Left cardiac atrium (tissue), 4 donors: Measurements from ENCODE around the gene NOP9. TPM values are rescaled to one million over a fixed set of nuclear protein-coding genes. Genes with fewer than 3 reads are reported as not detected.
"Not testable (repeated sequence)": the region's sequence is repeated elsewhere in the genome, so short reads cannot be mapped to it uniquely, and the experiment has no call there.

Experiments
- ATAC-seq, 2 donors: fragments of 200-7000 bp; cut with Tn5 transposase; one replicate each; pipeline ENCODE4 v1.9.1; 2020; ENCODE audit warnings: mild to moderate bottlenecking in 2 of 2, moderate library complexity in 2 of 2
- DNase-seq: peaks from one replicate; pipeline ENCODE4 v3.0.0-alpha.2; 2020
- intact Hi-C, 2 donors: fragments of 100-400 bp; cut with DNase I; formaldehyde crosslinking; loops; one replicate each; pipeline versions ENCODE4 v1.14.1 to v1.15.1; 2022 to 2023
- total RNA-seq, 2 donors: library from RNA; stranded (reverse); fragmentation: NEBNext Ultra II Directional; extraction: Animal tissue kit (Norgen Biotek cat#: 25700); gene quantifications; one replicate each; pipeline ENCODE4 v1.2.1, GENCODE V29; 2021
- donor health status: DM: no; HTN: yes; CAD: no.
- donor health status: DM: no; HTN: yes; CAD: no; lungs with severe emphysema.
- donor health status: DM: yes; HTN: yes; CAD: no.
- donor health status: Dilated cardiomyopathy.

Gene NOP9
- total RNA-seq, 2 donors from 2014 or later, result 17.5 to 21.7 TPM

GRCh38 chr14:24337144-24337823 lies 37.6 kb downstream of the NOP9 start:
- intact Hi-C loops, result no loop called here
- DNase-seq, result no peak
- no peak for ATAC-seq

- DNase-seq (no peak), ATAC-seq (no peak)
- intact Hi-C loops, result no loop called here
Measured at GRCh38 chr14:24337824-24338175, 38.1 kb downstream of the NOP9 start.

- intact Hi-C loops, result no loop called here
- DNase-seq (no peak), ATAC-seq (no peak)
Measured at GRCh38 chr14:24338843-24339242, 39.2 kb downstream of the NOP9 start.

- DNase-seq (peak; percentile 77), ATAC-seq (peak; percentile 54 to 72)
- intact Hi-C loops, result no loop called here
Measured at GRCh38 chr14:24339284-24340151, 39.9 kb downstream of the NOP9 start, which contains the start of gene RIPK3. Gene RIPK3, minus strand, starts transcription at chr14:24339991. Its CDS starts 165 bp downstream, at chr14:24339826.

GRCh38 chr14:24340606-24341005 lies 41.0 kb downstream of the NOP9 start:
- ATAC-seq (no peak), DNase-seq (no peak)
- intact Hi-C loops, result no loop called here

- no peak for DNase-seq
- intact Hi-C loops, result no loop called here
- ATAC-seq, result no peak
Measured at GRCh38 chr14:24342889-24343288, 43.2 kb downstream of the NOP9 start.

GRCh38 chr14:24343795-24344660 lies 44.4 kb downstream of the NOP9 start:
- no peak for ATAC-seq
- intact Hi-C loops, result no loop called here
- DNase-seq, result no peak

- no peak for DNase-seq
- intact Hi-C loops, result no loop called here
- no peak for ATAC-seq
Measured at GRCh38 chr14:24347134-24347533, 47.5 kb downstream of the NOP9 start.

- no peak for ATAC-seq
- intact Hi-C loops, result no loop called here
- DNase-seq, result no peak
Measured at GRCh38 chr14:24348186-24348585, 48.5 kb downstream of the NOP9 start.

GRCh38 chr14:24349742-24350141 lies 50.1 kb downstream of the NOP9 start:
- no peak for DNase-seq
- ATAC-seq, result no peak
- intact Hi-C loops, result no loop called here

- peak; percentile 70 to 74 for ATAC-seq
- no peak for DNase-seq
- intact Hi-C loops, result no loop called here
Measured at GRCh38 chr14:24351517-24351916, 51.9 kb downstream of the NOP9 start.

GRCh38 chr14:24353559-24354481 lies 54.2 kb downstream of the NOP9 start:
- DNase-seq, result no peak
- ATAC-seq, result peak in 1 of 2 donors; percentile 55
- intact Hi-C loops, result no loop called here

GRCh38 chr14:24354482-24354825 lies 54.8 kb downstream of the NOP9 start:
- intact Hi-C loops, ATAC-seq, DNase-seq: not testable (repeated sequence)

GRCh38 chr14:24355009-24355408 lies 55.4 kb downstream of the NOP9 start:
- DNase-seq (no peak), ATAC-seq (no peak)
- intact Hi-C loops, result no loop called here

GRCh38 chr14:24356208-24356607 lies 56.6 kb downstream of the NOP9 start:
- intact Hi-C loops, result no loop called here
- DNase-seq (no peak), ATAC-seq (no peak)
